GM21526 (cell line): ENCODE data around the gene LRMDA.

Source experiments
- ATAC-seq: cut with Tn5 transposase; IDR thresholded peaks from one replicate; pipeline ENCODE4 v1.9.1; 2021; ENCODE audit warnings: moderate library complexity; ENCODE audit not compliant: unreplicated experiment, low FRiP score

Gene LRMDA

DNA sequence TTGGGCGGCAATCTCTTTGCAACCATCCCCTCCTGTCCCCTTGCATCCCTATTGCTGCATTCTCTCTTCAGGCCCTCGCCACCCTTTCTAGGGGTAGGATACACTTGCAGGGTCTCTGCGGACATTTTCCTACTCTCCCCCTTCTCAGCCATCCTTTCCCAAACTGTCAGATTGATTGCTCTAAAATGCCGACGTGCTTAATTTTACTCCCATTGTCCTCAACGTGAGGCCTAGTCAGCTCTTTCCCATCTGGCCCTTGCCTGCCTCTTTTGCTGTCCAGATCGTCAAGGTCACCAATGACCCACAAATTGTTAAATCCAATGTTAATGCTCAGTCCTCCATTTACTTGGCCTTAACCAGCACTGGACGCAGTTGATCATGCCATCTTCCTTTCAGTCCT lies 12.7 kb upstream of the LRMDA start:
- ATAC-seq: no peak

GRCh38 chr10:75422913-75423312 lies 8.5 kb upstream of the LRMDA start:
- ATAC-seq: no peak

- no peak for ATAC-seq
Observed at GRCh38 chr10:75424571-75424970, 6.9 kb upstream of the LRMDA start.

DNA sequence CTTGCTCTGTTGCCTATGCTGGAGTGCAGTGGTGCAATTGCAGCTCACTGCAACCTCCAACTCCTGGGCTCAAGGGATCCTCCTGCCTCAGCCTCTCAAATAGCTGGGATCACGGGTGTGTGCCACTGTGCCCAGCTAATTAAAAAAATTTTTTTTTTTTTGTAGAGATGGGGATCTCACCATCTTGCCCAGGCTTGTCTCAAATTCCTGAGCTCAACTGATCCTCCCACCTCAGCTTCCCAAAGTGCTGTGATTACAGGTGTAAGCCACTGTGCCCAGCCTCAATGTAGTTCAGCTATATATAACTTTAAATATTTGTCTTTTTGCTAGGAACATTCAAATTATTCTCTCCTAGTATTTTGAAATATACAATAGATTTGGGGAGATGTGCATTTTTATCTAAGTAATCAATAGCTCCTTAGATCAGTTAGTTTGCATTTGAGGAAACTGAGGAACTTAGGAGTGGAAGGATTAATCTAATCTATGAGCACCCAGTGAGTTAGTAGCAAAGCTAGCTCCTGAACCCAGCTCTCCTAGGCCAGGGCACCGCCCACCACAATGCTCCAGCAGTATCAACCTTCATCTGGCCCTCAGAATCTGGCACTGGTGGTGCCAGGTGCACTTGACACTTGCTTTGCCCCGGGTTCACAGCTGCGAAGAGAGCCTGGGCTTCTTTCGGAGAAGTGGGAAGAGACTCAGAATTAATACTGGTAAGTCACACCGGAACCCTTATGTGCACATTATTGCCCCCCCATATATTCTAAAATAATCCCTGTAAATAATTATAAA lies 5.9 kb upstream of the LRMDA start:
- no peak for ATAC-seq

- ATAC-seq: no peak
Observed at GRCh38 chr10:75426880-75427279, 4.5 kb upstream of the LRMDA start.

- ATAC-seq: no peak
Observed at GRCh38 chr10:75427951-75428350, 3.5 kb upstream of the LRMDA start.

- no peak for ATAC-seq
Observed at GRCh38 chr10:75428434-75429158, 2.8 kb upstream of the LRMDA start.

DNA sequence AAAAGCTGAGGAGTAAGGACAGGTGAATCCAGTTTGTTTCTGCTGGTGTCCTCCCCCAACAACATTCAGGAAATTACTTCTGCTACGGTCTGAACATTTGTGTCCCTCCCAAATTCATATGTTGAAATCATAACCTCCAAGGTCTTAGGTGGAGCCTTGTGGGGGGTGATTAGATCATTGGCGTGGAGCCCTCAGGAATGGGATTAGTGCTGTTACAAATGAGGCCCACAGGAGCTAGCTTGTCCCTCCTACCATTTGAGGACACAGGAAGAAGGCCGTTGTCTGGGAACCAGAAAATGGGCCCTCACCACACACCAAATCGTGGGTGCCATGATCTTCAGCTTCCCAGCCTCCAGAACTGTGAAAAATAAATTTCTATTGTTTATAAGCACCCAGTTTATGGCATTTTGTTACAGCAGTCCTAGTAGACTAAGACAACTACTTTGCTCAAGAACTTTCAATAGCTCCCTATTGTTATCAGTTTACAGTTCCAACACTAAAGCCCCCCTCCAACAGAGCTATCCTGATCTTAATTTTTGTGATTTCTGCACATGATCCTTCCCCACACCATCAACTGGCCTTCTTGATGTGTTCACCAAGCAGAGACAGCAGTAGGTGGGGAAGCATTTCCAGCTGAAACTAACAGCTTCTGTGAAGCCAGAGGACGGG lies 2.1 kb upstream of the LRMDA start:
- no peak for ATAC-seq

DNA sequence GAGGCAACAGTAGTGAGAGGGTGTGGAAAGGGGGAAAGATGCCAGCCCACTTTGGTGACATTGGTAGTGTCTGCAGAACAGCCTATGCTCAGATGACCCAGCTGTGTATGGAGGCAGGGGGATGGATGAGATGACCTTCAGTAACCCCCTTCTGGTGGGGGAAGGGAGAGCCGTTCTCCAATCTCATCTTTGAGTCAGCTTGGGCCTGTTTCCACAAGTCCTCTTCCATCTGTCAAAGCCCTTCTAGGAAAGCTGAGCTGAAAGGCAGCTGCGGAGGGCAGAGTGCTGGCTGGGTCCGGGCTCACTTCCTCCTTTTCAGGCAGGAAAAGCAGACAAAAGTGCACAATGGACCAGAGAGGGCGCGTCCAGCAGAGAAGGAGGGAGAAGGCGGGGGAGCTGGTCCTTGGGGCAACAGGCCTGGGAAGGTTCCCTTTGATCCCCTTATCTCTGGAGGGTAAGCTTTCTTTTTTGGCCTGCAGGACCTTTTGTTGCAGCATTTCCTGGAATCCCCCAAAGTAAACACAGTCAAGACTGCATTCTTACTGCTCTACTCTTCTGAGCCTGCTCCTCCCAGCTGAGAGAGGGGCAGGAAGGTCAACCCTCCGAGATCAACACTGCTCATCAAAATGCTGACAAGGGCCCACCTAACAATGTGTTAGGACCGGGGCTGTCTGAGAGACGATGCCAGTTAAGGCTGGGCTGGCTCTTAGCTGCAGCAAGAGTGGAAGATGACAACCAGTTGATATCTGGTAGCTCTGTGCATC lies 1.2 kb upstream of the LRMDA start:
- no peak for ATAC-seq

GRCh38 chr10:75432176-75432575 lies 752 bp downstream of the LRMDA start:
- no peak for ATAC-seq

- ATAC-seq: no peak
Observed at GRCh38 chr10:75432763-75433162, 1.3 kb downstream of the LRMDA start.

DNA sequence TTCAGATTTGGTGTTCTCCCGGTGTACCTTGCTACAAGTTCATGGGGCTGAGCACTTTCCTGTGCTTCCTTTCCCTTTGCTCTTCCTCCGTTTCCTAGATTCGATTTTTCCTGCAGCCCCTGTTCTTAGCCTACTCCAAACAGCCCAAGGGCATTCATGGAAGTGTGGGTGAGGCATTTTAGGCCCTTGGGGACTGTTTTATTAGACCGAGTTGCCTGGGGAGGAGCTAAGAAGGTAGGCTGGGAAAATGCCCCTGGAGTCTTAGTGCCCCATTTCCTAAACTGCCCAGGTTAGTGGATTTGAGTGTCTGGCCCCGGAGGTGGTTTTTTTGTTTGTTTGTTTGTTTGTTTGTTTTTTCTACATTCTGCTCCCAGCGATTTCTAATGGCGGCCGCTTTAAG lies 1.8 kb downstream of the LRMDA start:
- no peak for ATAC-seq

DNA sequence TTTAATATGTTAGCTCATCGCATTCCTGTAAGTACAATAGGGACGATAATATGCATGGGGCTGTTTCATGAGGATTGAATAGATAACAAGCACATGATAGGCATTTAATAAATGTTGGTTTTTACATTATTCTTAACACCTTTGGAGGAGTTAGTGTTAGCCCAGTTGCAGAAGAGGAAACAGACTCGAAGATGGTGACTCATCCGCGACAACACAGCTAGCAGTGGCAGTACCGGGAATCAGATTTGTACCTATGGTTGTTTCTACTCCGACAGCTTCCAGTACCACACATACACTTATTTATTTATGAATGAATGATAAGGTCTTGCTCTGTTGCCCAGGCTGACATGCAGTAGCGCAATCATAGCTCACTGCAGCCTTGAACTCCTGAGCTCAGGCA lies 2.9 kb downstream of the LRMDA start:
- no peak for ATAC-seq

GRCh38 chr10:75435291-75435690 lies 3.9 kb downstream of the LRMDA start:
- no peak for ATAC-seq

DNA sequence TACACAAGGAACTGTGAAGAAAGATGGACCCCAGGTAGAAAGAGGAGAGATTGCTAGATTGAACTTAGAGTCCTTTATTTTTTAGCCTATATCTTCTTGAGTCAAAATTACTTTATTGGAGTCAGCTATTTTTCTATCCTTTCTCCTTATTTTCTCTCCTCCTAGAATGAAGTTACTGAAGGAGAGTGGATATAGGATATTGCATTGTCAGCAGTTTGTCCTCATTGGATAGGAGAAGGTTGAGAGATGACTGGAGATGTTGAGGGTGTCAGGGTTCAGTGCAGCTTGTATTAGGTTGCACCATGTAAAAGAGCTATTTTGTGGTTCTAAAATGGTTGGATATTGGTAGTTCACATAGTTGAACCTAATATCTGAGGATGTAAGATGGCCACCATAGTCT lies 5.5 kb downstream of the LRMDA start:
- ATAC-seq: no peak

DNA sequence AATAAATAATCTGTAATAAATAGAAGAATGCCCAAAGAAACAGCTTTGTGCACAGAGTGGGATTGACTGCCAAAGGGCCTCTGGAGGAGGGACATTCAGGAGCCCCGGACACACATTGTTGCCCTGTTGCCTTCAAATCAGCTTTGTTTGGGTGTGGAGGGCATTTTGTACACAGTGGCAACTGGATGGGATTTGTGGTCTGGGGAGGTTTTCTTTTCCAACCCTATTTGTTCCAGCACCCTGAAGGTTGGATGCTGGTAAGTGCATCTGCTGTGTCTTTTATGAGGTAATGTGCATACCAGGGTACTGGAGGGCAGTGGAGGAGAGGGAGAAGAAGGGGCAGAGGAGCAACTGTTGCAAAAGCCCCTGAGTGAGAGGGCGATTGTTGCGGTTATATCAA lies 6.3 kb downstream of the LRMDA start:
- ATAC-seq: no peak

DNA sequence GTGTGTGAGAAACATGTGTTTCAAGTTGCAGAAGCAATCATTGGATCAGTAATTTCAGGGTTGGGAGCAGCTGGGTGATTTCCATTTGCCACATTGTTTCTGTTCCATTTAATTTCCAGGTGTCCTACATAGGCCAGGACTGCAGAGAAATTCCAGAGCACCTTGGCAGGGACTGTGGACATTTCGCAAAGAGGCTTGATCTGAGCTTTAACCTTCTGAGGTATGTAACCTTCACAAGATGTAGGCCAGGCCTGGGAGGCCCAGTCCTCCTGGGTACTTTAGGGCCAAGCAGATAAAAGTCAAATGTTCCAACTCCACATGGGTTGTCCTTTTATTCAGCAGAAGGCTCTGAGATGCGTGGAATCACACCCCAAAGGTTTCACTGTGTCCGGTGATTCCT lies 6.9 kb downstream of the LRMDA start:
- ATAC-seq: no peak

- ATAC-seq: no peak
Observed at GRCh38 chr10:75439811-75440210, 8.4 kb downstream of the LRMDA start.

GRCh38 chr10:75440271-75440793 lies 8.9 kb downstream of the LRMDA start:
- no peak for ATAC-seq

DNA sequence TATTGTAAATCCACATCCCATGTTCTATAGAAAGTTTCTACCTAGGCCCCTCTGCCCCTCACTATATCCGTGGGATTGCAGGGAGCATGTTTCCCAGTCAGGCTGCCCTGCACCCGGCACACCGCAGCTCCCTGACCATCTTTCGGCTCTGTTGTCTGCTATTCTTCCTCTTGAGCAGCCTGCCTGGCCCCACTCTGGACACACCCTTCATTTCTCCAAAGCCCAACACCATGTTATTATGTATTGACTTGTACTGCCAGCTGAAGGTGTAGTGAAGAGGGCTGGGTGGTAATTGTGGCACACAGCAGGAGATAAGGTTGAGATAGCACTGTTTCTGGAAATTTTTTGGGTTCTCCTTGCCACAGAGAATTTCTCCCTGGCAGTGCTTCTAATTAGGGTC lies 9.8 kb downstream of the LRMDA start:
- ATAC-seq: no peak

- no peak for ATAC-seq
Observed at GRCh38 chr10:75441682-75442081, 10.3 kb downstream of the LRMDA start.
